Measurements from ENCODE around the gene RALGPS1. TPM values are rescaled to one million over a fixed set of nuclear protein-coding genes. Genes with fewer than 3 reads are reported as not detected.

Gene RALGPS1
- total and polyA plus RNA-seq, 2 donors (not counting 1 experiment from before 2014, with no cell fraction given), result 2.0 to 5.9 TPM

DNA sequence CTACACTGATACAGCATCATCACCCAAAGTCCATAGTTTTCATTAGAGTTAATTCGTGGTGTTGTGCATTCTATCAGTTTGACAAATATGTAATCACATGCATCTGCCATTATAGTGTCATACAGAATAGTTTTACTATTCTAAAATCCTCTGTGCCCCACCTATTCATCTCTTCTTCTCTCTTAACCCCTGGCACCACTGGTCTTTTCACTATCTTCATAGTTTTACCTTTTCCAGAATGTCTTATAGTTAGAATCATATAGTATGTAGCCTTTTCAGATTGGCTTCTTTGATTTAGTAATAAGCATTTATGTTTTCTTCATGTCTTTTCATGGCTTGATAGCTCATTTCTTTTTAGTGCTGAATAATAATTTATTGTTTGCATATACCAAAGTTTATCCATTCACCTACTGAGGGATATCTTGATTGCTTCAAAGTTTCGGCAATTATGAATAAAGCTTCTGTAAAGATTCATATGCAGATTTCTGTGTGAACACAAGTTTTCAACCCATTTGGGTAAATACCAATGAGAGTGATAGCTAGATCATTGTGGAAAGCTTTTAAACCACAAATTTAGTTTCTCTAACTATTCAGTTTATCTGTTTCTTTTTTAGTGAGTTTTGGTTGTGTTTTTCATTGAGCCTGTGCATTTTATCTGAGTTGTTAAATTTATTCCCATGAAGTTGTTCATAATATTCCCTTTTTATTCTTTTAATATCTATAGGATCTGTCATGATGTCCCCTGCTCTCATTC, 84.9 kb downstream of the RALGPS1 start:
- Histone ChIP-seq H3K27ac (ENCODE audit: insufficient read depth, low read length) (no peak overlapping the region), H3K4me1 (ENCODE audit: control insufficient read depth, extremely low read depth, insufficient read depth, low read length) (no peaks in the 10 kb centered on the region), H3K4me3 (replicated peaks in 1 of 4; ENCODE audit: control extremely low read depth in 1 of 4, insufficient read depth in 1 of 4, low read depth in 3 of 4, low read length in 4 of 4) (no peak overlapping the region)

DNA sequence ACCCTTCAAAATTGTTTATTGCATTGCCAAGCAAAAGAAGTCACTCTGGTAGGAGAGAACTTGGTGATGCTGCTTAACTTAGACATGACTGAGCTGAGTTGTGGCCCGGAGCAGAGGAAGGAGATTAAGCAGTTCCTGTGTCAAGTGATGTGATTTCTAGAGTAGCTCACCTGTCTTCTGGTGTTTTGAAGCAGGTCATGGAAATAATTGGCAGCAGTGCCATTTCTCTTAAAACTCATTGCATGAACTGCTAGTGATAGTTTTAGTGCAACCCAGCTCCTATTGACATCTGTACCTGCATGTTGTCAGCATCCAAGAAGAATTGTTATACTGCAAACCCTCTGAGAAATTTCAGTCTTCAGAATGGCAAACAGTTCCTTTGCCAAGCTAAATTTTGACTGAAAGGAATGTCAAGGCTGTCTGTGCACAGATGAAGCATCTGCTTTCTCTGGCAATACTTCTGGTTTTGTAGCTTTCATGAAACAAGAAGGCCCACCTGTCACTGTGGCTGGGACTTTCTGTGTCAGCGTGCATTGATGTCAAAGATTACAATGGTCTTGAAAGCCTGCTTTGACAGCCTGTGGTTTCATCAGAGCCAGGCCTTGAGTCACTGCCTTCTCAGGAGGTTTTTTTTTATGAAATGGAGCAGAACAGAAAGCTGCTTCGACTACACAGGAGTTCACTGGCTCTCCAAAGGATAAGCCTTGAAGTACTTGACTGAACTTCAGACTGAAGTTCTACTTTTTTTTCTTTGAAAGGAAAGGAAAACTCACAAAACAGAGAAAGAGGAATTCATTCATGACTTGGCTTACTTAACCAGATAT, 90.6 kb downstream of the RALGPS1 start:
- Histone ChIP-seq H3K36me3 (ENCODE audit: control insufficient read depth, insufficient read depth, low read length) (no peaks in the 10 kb centered on the region), H3K27ac (ENCODE audit: insufficient read depth, low read length) (no peak overlapping the region), H3K9ac (ENCODE audit: insufficient read depth, low read length) (no peak overlapping the region), H3K27me3 (ENCODE audit: control insufficient read depth, insufficient read depth, low read length) (no peaks in the 10 kb centered on the region), H3K9me3 (ENCODE audit: control insufficient read depth, insufficient read depth, low read depth, low read length) (no peaks in the 10 kb centered on the region), H3K79me2 (ENCODE audit: control insufficient read depth, insufficient read depth, low read length) (no peaks in the 10 kb centered on the region), H3K4me1 (ENCODE audit: control insufficient read depth, extremely low read depth, insufficient read depth, low read length) (no peaks in the 10 kb centered on the region), H4K20me1 (ENCODE audit: control insufficient read depth, extremely low read depth, insufficient read depth, low read length) (no peaks in the 10 kb centered on the region), H2AFZ (ENCODE audit: low read length) (no peak overlapping the region), H3K4me3 (replicated peaks in 1 of 4; ENCODE audit: control extremely low read depth in 1 of 4, insufficient read depth in 1 of 4, low read depth in 3 of 4, low read length in 4 of 4) (no peak overlapping the region), H3K4me2 (ENCODE audit: extremely low read depth, insufficient read depth, low read length) (no peak overlapping the region)
- DNase-seq (ENCODE audit: low read depth in 2 of 2), result peak in 1 of 2 donors; percentile 73
- no peak for TF ChIP-seq EZH2 (IDR thresholded peaks at IDR 0.05; ENCODE audit: low read length, missing control alignments)
- TF ChIP-seq, protein P1, sequence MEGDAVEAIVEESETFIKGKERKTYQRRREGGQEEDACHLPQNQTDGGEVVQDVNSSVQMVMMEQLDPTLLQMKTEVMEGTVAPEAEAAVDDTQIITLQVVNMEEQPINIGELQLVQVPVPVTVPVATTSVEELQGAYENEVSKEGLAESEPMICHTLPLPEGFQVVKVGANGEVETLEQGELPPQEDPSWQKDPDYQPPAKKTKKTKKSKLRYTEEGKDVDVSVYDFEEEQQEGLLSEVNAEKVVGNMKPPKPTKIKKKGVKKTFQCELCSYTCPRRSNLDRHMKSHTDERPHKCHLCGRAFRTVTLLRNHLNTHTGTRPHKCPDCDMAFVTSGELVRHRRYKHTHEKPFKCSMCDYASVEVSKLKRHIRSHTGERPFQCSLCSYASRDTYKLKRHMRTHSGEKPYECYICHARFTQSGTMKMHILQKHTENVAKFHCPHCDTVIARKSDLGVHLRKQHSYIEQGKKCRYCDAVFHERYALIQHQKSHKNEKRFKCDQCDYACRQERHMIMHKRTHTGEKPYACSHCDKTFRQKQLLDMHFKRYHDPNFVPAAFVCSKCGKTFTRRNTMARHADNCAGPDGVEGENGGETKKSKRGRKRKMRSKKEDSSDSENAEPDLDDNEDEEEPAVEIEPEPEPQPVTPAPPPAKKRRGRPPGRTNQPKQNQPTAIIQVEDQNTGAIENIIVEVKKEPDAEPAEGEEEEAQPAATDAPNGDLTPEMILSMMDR (conservative IDR thresholded peaks at IDR 0.05 in 1 of 2, IDR thresholded peaks at IDR 0.05 in 1 of 2; ENCODE audit: low read depth in 1 of 2, low read length in 2 of 2), result no peak

More for the DNA sequence above, 84.9 kb downstream of the RALGPS1 start:
- H3K79me2 ChIP-seq (ENCODE audit: control insufficient read depth, insufficient read depth, low read length), result no peaks in the 10 kb centered on the region
- no peaks in the 10 kb centered on the region for H3K36me3 ChIP-seq (ENCODE audit: control insufficient read depth, insufficient read depth, low read length)
- H3K4me2 ChIP-seq (ENCODE audit: extremely low read depth, insufficient read depth, low read length), result no peak overlapping the region
- H3K9me3 ChIP-seq (ENCODE audit: control insufficient read depth, insufficient read depth, low read depth, low read length), result no peaks in the 10 kb centered on the region
- H3K27me3 ChIP-seq (ENCODE audit: control insufficient read depth, insufficient read depth, low read length), result no peaks in the 10 kb centered on the region
- DNase-seq (ENCODE audit: low read depth in 2 of 2), result no peak
- no peak overlapping the region for H3K9ac ChIP-seq (ENCODE audit: insufficient read depth, low read length)
- no peak overlapping the region for H2AFZ ChIP-seq (ENCODE audit: low read length)
- no peaks in the 10 kb centered on the region for H4K20me1 ChIP-seq (ENCODE audit: control insufficient read depth, extremely low read depth, insufficient read depth, low read length)
- TF ChIP-seq, protein P1 (conservative IDR thresholded peaks at IDR 0.05 in 1 of 2, IDR thresholded peaks at IDR 0.05 in 1 of 2; ENCODE audit: low read depth in 1 of 2, low read length in 2 of 2), result no peak
- TF ChIP-seq EZH2 (IDR thresholded peaks at IDR 0.05; ENCODE audit: low read length, missing control alignments), result no peak

DNA sequence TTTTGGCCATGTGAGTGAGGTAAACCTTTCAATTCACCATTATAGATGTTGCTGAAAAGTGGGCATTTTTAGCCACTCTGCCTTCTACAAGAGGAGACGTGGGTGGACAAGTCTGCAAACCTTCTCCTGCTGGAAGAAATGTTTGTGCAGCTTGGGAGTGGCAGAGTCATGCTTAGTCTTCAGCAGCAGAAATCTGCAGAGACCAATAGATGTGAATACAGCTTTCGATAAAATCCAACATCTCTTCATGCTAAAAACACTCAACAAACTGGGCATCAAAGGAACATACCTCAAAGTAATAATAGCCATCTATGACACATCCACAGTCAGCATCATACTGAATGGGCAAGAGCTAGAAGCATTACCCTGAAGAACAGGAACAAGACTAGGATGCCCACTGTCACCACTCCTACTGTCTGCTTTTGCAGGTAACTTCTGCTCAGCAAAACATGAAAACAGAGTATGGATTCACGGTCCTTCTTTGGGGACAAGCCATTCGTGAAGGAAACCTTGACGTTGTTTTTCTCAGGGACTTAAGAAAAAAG, 91.3 kb downstream of the RALGPS1 start:
- Histone ChIP-seq H3K27ac (ENCODE audit: insufficient read depth, low read length) (no peak overlapping the region), H3K9me3 (ENCODE audit: control insufficient read depth, insufficient read depth, low read depth, low read length) (no peaks in the 10 kb centered on the region), H3K36me3 (ENCODE audit: control insufficient read depth, insufficient read depth, low read length) (no peaks in the 10 kb centered on the region), H3K27me3 (ENCODE audit: control insufficient read depth, insufficient read depth, low read length) (no peaks in the 10 kb centered on the region), H3K79me2 (ENCODE audit: control insufficient read depth, insufficient read depth, low read length) (no peaks in the 10 kb centered on the region), H3K4me2 (ENCODE audit: extremely low read depth, insufficient read depth, low read length) (no peak overlapping the region), H3K4me3 (replicated peaks in 1 of 4; ENCODE audit: control extremely low read depth in 1 of 4, insufficient read depth in 1 of 4, low read depth in 3 of 4, low read length in 4 of 4) (no peak overlapping the region), H4K20me1 (ENCODE audit: control insufficient read depth, extremely low read depth, insufficient read depth, low read length) (no peaks in the 10 kb centered on the region), H3K9ac (ENCODE audit: insufficient read depth, low read length) (no peak overlapping the region), H2AFZ (ENCODE audit: low read length) (no peak overlapping the region), H3K4me1 (ENCODE audit: control insufficient read depth, extremely low read depth, insufficient read depth, low read length) (no peaks in the 10 kb centered on the region)
- TF ChIP-seq EZH2 (IDR thresholded peaks at IDR 0.05; ENCODE audit: low read length, missing control alignments), result no peak
- TF ChIP-seq, protein P1 (conservative IDR thresholded peaks at IDR 0.05 in 1 of 2, IDR thresholded peaks at IDR 0.05 in 1 of 2; ENCODE audit: low read depth in 1 of 2, low read length in 2 of 2), result no peak
- no peak for DNase-seq (ENCODE audit: low read depth in 2 of 2)

All from fibroblast of lung (primary cell).